B cell (primary cell): Measurements from ENCODE around the gene CEP43. TPM values are rescaled to one million over a fixed set of nuclear protein-coding genes. Genes with fewer than 3 reads are reported as not detected.

Experiments used
- ATAC-seq: fragments of 200-7000 bp; cut with Tn5 transposase; one replicate; pipeline ENCODE4 v1.10.0; 2021; ENCODE audit warnings: low read depth, mild to moderate bottlenecking, moderate number of reproducible peaks, moderate library complexity
- CTCF ChIA-PET: fragments of 350-600 bp; sonication (Branson Sonifier 250); formaldehyde crosslinking; loops from one replicate; lab custom pipeline; 2021; ENCODE audit warnings: antibody characterized with exemption, inconsistent platforms; lab: Charles Lee
- POLR2A ChIA-PET: fragments of 350-600 bp; sonication (Branson Sonifier 250); formaldehyde crosslinking; loops from one replicate; lab custom pipeline; 2021; ENCODE audit warnings: antibody characterized with exemption; lab: Charles Lee
- DNase-seq: peaks from one replicate; pipeline ENCODE4 v3.0.0; 2013
- H2AFZ ChIP-seq: 2 replicates; pipeline ENCODE4 v1.6.1; 2012; ENCODE audit warnings: mild to moderate bottlenecking, low read depth, low read length; ENCODE audit not compliant: insufficient read depth, poor library complexity, severe bottlenecking
- H3K27ac ChIP-seq, 2 donors: 1 replicate in 1 of 2; 2 replicates in 1 of 2; pipeline ENCODE4 v1.5.1; 2012 to 2013; ENCODE audit warnings: low read length in 2 of 2, mild to moderate bottlenecking in 2 of 2, moderate library complexity in 1 of 2
- H3K27me3 ChIP-seq, 4 experiments: fragments of 200-600 bp in 1 of 4; sonication (generic) in 1 of 4; replicated peaks in 1 of 4; 1 replicate in 2 of 4; 2 replicates in 2 of 4; pipeline versions ENCODE4 v1.6.1 to v1.7.0; 2013 to 2016; ENCODE audit warnings: low read length in 3 of 4, mild to moderate bottlenecking in 2 of 4, mixed read lengths in 1 of 4, moderate library complexity in 1 of 4; ENCODE audit not compliant: insufficient read depth in 4 of 4, control insufficient read depth in 3 of 4; ENCODE audit errors: control extremely low read depth in 1 of 4
- H3K36me3 ChIP-seq, 2 experiments: replicated peaks in 1 of 2; 1 replicate in 1 of 2; 2 replicates in 1 of 2; pipeline versions ENCODE4 v1.6.1 to v1.7.1; 2013; ENCODE audit warnings: low read length in 1 of 2; ENCODE audit not compliant: insufficient read depth in 2 of 2, control insufficient read depth in 1 of 2; ENCODE audit errors: control extremely low read depth in 1 of 2, extremely low read depth in 1 of 2
- H3K4me1 ChIP-seq, 2 donors: fragments of 200-600 bp in 1 of 2; sonication (generic) in 1 of 2; 1 replicate in 1 of 2; 2 replicates in 1 of 2; pipeline versions ENCODE4 v1.5.1 to v1.6.1; 2013 to 2017; ENCODE audit warnings: low read length in 2 of 2; ENCODE audit not compliant: control insufficient read depth in 2 of 2, insufficient read depth in 2 of 2
- H3K4me2 ChIP-seq: replicated peaks from 2 replicates; pipeline ENCODE3; 2012; ENCODE audit warnings: mild to moderate bottlenecking, low read depth, low read length; ENCODE audit not compliant: poor library complexity, severe bottlenecking
- H3K4me3 ChIP-seq, 5 experiments: fragments of 200-600 bp in 1 of 5; sonication (generic) in 1 of 5; 1 replicate in 3 of 5; 2 replicates in 2 of 5; pipeline versions ENCODE4 v1.5.1 to v1.7.0; 2011 to 2016; ENCODE audit warnings: low read length in 4 of 5, mild to moderate bottlenecking in 4 of 5, low read depth in 2 of 5, control low read depth in 1 of 5, moderate library complexity in 1 of 5; ENCODE audit not compliant: insufficient read depth in 1 of 5; ENCODE audit errors: control extremely low read depth in 1 of 5, extremely low read depth in 1 of 5
- H3K79me2 ChIP-seq: fragments of 200-600 bp; sonication (generic); one replicate; pipeline ENCODE4 v1.6.0; 2016; ENCODE audit warnings: low read length; ENCODE audit not compliant: control insufficient read depth, insufficient read depth
- H3K9ac ChIP-seq: fragments of 200-600 bp; sonication (generic); 2 replicates; pipeline ENCODE4 v1.6.1; 2017; ENCODE audit warnings: mild to moderate bottlenecking, low read length, moderate library complexity
- H3K9me3 ChIP-seq, 3 donors: one replicate each; pipeline versions ENCODE4 v1.6.1 to v1.7.1; 2013; ENCODE audit warnings: low read length in 2 of 3; ENCODE audit not compliant: control insufficient read depth in 2 of 3, insufficient read depth in 1 of 3; ENCODE audit errors: control extremely low read depth in 1 of 3
- H4K20me1 ChIP-seq: 2 replicates; pipeline ENCODE4 v1.6.0; 2012; ENCODE audit warnings: mild to moderate bottlenecking, low read length; ENCODE audit not compliant: insufficient read depth, control insufficient read depth, poor library complexity, severe bottlenecking
- H3K27ac Mint-ChIP-seq: one replicate; pipeline ENCODE4 v1.8.0; 2021; ENCODE audit warnings: mixed read lengths
- H3K27me3 Mint-ChIP-seq: one replicate; pipeline ENCODE4 v1.8.0; 2021; ENCODE audit warnings: mixed read lengths
- H3K4me1 Mint-ChIP-seq: one replicate; pipeline ENCODE4 v1.8.0; 2021; ENCODE audit warnings: mixed read lengths
- H3K4me3 Mint-ChIP-seq: one replicate; pipeline ENCODE4 v1.8.0; 2021; ENCODE audit warnings: mixed read lengths
- H3K9me3 Mint-ChIP-seq: one replicate; pipeline ENCODE4 v1.8.0; 2022; ENCODE audit warnings: mixed read lengths; ENCODE audit not compliant: insufficient read depth
- CTCF ChIP-seq: fragments of 200-600 bp; IDR thresholded peaks from one replicate; pipeline ENCODE4 v1.8.0; 2022; ENCODE audit warnings: antibody characterized with exemption, mild to moderate bottlenecking
- EZH2 ChIP-seq: IDR thresholded peaks from 2 replicates; pipeline ENCODE4 v1.6.1; 2012; ENCODE audit warnings: borderline replicate concordance, low read depth, mild to moderate bottlenecking, moderate library complexity, low read length; ENCODE audit not compliant: insufficient read depth, poor library complexity, severe bottlenecking
- WGBS: methylation state at CpG from one replicate; pipeline ENCODE4 v1.1.5; 2013; ENCODE audit warnings: missing lambda C conversion rate; ENCODE audit not compliant: insufficient coverage; 5-methylcytosine and 5-hydroxymethylcytosine counted together
- intact Hi-C: fragments of 100-400 bp; cut with micrococcal nuclease; formaldehyde crosslinking; loops from one replicate; pipeline ENCODE4 v1.10.0; 2022
- polyA plus RNA-seq: library from polyadenylated mRNA; depleted of rRNA; stranded (reverse); fragments of >200 nt; gene quantifications from 2 replicates; pipeline ENCODE4 v1.2.3, GENCODE V29; 2012
- total RNA-seq, 2 donors: library from RNA; stranded (reverse); fragments of 120-200 nt in 1 of 2; gene quantifications; 1 replicate in 1 of 2; 2 replicates in 1 of 2; pipeline versions ENCODE4 v1.2.3 to v1.2.4, GENCODE V29; 2013 to 2022

The CEP43 gene
- total and polyA plus RNA-seq, 2 donors (not counting 1 experiment from before 2014, with no cell fraction given): 10.1 to 39.7 TPM

- TF ChIP-seq EZH2: no peak
- TF ChIP-seq CTCF: no peak
Measured at GRCh38 chr6:166971271-166971670, 27.9 kb upstream of the CEP43 start.

GRCh38 chr6:166972101-166972500 is 27.1 kb upstream of the CEP43 start:
- Mint-ChIP-seq H3K4me1 (peaks cover 21% of the 10 kb centered on the region), H3K9me3 (no peaks in the 10 kb centered on the region), H3K27ac (no peak overlapping the region), H3K27me3 (no peaks in the 10 kb centered on the region), H3K4me3 (no peak overlapping the region)
- no peak overlapping the region for H3K27ac ChIP-seq
- DNase-seq (no peak), ATAC-seq (no peak)
- H2AFZ ChIP-seq: no peak overlapping the region
- intact Hi-C loops: no loop called here
- H3K27me3 ChIP-seq: no peaks in the 10 kb centered on the region
- no peaks in the 10 kb centered on the region for H3K36me3 ChIP-seq
- H3K4me1 ChIP-seq: peaks cover 15 to 17% of the 10 kb centered on the region in 2 donors
- no peaks in the 10 kb centered on the region for H4K20me1 ChIP-seq
- H3K4me3 ChIP-seq: no peak overlapping the region
- 100% methylated on average over 2 of the region's 2 CpGs for WGBS
- no peak overlapping the region for H3K4me2 ChIP-seq
- ChIA-PET CTCF (interaction anchor here (0.6 to 6.8 kb wide), 3 partner anchors 12 to 542 kb away, joined by 3 to 35 read pairs (median 7); no protein-coding TSS in a partner anchor), POLR2A (no interaction called here)
- TF ChIP-seq CTCF: no peak
- TF ChIP-seq EZH2: no peak
- H3K9ac ChIP-seq: no peak overlapping the region
- no peaks in the 10 kb centered on the region for H3K9me3 ChIP-seq
- no peaks in the 10 kb centered on the region for H3K79me2 ChIP-seq

More at GRCh38 chr6:166971271-166971670, 27.9 kb upstream of the CEP43 start:
- Mint-ChIP-seq H3K27ac (no peak overlapping the region), H3K4me3 (no peak overlapping the region), H3K9me3 (no peaks in the 10 kb centered on the region), H3K4me1 (peaks cover 21% of the 10 kb centered on the region), H3K27me3 (no peaks in the 10 kb centered on the region)
- H3K9ac ChIP-seq: no peak overlapping the region
- WGBS: 87% methylated on average over 8 of the region's 8 CpGs
- DNase-seq (no peak), ATAC-seq (no peak)
- peaks cover 15 to 17% of the 10 kb centered on the region in 2 donors for H3K4me1 ChIP-seq
- no peak overlapping the region for H2AFZ ChIP-seq
- H3K79me2 ChIP-seq: no peaks in the 10 kb centered on the region
- no peaks in the 10 kb centered on the region for H3K36me3 ChIP-seq
- no peaks in the 10 kb centered on the region for H3K27me3 ChIP-seq
- H4K20me1 ChIP-seq: no peaks in the 10 kb centered on the region
- no peak overlapping the region for H3K4me3 ChIP-seq
- H3K9me3 ChIP-seq: no peaks in the 10 kb centered on the region
- no peak overlapping the region for H3K27ac ChIP-seq
- intact Hi-C loops: no loop called here
- ChIA-PET POLR2A (no interaction called here), CTCF (interaction anchor here (0.6 to 6.8 kb wide), 3 partner anchors 11 to 541 kb away, joined by 3 to 35 read pairs (median 7); no protein-coding TSS in a partner anchor)
- H3K4me2 ChIP-seq: no peak overlapping the region
